ENCODE results near the gene BICC1.

Gene BICC1

DNA sequence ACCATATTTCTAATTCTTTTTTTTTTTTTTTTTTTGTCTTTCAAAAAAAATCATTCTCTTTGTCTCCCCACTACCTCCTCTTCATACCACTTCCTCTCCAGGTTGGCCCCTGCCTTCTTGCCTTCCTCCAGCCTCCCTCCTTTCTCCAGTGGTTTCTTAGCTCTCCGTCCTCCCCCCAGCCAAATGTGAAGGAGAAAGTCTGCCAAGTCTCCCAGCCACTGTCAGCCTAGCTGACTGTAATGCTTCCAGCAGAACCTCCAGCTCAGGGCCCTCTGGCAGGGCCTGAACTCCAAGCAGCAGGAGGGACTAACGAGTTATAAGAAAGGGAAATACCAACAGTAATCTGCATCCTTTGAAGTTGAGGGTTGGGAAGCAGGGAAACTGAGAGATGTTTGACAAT lies 35.5 kb upstream of the BICC1 start:
- no peak for TF ChIP-seq POLR2AphosphoS5 (IDR thresholded peaks at IDR 0.05; ENCODE audit: low read depth)
- TF ChIP-seq GABPA (IDR thresholded peaks at IDR 0.05; ENCODE audit: low read depth): no peak
- Histone ChIP-seq H3K4me3 (replicated peaks; ENCODE audit: insufficient read depth, low read length) (no peak overlapping the region), H3K27ac (replicated peaks) (no peak overlapping the region), H3K27me3 (ENCODE audit: insufficient read depth, poor library complexity, severe bottlenecking) (peaks cover 3% of the 10 kb centered on the region)
- no peak for DNase-seq (ENCODE audit: low read depth in 1 of 2, low spot score in 1 of 2)

DNA sequence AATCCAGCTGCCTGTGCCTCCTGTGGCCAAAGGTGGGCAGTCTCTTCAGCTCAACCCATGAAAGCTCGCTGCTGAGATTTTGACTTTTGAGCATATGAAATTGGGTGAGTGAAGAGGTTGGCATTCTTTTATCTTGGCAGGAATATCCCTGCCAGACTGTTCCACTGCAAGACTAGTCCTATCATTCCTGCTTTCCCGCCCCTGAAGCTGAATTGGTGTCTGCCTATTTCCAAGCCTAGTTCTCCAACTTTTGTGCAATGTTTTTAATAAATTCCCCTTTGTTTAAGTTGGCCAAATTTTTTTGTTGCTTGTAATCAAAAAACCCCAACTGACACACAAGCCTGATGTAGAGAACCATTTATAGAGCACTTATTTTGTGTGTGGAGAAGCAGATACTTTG lies 34.8 kb upstream of the BICC1 start:
- no peak overlapping the region for H3K27ac ChIP-seq (replicated peaks)
- no peak for TF ChIP-seq SPI1 (IDR thresholded peaks at IDR 0.05; ENCODE audit: borderline replicate concordance, low read depth)
- TF ChIP-seq, protein P1, sequence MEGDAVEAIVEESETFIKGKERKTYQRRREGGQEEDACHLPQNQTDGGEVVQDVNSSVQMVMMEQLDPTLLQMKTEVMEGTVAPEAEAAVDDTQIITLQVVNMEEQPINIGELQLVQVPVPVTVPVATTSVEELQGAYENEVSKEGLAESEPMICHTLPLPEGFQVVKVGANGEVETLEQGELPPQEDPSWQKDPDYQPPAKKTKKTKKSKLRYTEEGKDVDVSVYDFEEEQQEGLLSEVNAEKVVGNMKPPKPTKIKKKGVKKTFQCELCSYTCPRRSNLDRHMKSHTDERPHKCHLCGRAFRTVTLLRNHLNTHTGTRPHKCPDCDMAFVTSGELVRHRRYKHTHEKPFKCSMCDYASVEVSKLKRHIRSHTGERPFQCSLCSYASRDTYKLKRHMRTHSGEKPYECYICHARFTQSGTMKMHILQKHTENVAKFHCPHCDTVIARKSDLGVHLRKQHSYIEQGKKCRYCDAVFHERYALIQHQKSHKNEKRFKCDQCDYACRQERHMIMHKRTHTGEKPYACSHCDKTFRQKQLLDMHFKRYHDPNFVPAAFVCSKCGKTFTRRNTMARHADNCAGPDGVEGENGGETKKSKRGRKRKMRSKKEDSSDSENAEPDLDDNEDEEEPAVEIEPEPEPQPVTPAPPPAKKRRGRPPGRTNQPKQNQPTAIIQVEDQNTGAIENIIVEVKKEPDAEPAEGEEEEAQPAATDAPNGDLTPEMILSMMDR (IDR thresholded peaks at IDR 0.05; ENCODE audit: insufficient read depth, low read length): no peak
- no peak for TF ChIP-seq GABPA (IDR thresholded peaks at IDR 0.05; ENCODE audit: low read depth)
- TF ChIP-seq POLR2AphosphoS5 (IDR thresholded peaks at IDR 0.05; ENCODE audit: low read depth): no peak
- TF ChIP-seq, protein P2, sequence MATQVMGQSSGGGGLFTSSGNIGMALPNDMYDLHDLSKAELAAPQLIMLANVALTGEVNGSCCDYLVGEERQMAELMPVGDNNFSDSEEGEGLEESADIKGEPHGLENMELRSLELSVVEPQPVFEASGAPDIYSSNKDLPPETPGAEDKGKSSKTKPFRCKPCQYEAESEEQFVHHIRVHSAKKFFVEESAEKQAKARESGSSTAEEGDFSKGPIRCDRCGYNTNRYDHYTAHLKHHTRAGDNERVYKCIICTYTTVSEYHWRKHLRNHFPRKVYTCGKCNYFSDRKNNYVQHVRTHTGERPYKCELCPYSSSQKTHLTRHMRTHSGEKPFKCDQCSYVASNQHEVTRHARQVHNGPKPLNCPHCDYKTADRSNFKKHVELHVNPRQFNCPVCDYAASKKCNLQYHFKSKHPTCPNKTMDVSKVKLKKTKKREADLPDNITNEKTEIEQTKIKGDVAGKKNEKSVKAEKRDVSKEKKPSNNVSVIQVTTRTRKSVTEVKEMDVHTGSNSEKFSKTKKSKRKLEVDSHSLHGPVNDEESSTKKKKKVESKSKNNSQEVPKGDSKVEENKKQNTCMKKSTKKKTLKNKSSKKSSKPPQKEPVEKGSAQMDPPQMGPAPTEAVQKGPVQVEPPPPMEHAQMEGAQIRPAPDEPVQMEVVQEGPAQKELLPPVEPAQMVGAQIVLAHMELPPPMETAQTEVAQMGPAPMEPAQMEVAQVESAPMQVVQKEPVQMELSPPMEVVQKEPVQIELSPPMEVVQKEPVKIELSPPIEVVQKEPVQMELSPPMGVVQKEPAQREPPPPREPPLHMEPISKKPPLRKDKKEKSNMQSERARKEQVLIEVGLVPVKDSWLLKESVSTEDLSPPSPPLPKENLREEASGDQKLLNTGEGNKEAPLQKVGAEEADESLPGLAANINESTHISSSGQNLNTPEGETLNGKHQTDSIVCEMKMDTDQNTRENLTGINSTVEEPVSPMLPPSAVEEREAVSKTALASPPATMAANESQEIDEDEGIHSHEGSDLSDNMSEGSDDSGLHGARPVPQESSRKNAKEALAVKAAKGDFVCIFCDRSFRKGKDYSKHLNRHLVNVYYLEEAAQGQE (IDR thresholded peaks at IDR 0.05; ENCODE audit: insufficient replicate concordance, low read depth): no peak
- H3K4me3 ChIP-seq (replicated peaks; ENCODE audit: insufficient read depth, low read length): no peak overlapping the region
- peaks cover 3% of the 10 kb centered on the region for H3K27me3 ChIP-seq (ENCODE audit: insufficient read depth, poor library complexity, severe bottlenecking)
- DNase-seq (ENCODE audit: low read depth in 1 of 2, low spot score in 1 of 2): no peak

DNA sequence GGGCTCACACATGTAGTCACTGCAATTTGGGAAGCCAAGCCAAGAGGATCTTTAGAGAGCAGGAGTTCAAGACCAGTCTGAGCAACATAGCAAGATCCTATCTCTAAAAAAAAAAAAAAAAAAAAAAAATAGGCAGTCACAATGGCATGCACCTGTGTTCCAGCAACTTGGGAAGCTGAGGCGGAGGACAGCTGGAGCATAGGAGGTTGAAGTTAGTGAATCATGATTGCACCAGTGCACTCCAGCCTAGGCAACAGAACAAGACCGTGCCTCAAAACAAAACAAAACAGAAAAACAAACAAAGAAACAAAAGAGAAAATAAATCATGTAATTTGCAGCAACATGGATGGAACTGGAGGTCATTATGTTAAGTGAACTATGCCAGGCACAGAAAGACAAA lies 33.6 kb upstream of the BICC1 start:
- no peak for DNase-seq (ENCODE audit: low read depth in 1 of 2, low spot score in 1 of 2)
- TF ChIP-seq GABPA (IDR thresholded peaks at IDR 0.05; ENCODE audit: low read depth): no peak
- no peak for TF ChIP-seq POLR2AphosphoS5 (IDR thresholded peaks at IDR 0.05; ENCODE audit: low read depth)
- TF ChIP-seq, protein P1 (IDR thresholded peaks at IDR 0.05; ENCODE audit: insufficient read depth, low read length): no peak
- TF ChIP-seq, protein P2 (IDR thresholded peaks at IDR 0.05; ENCODE audit: insufficient replicate concordance, low read depth): no peak
- no peak for TF ChIP-seq SPI1 (IDR thresholded peaks at IDR 0.05; ENCODE audit: borderline replicate concordance, low read depth)
- Histone ChIP-seq H3K27me3 (ENCODE audit: insufficient read depth, poor library complexity, severe bottlenecking) (no peaks in the 10 kb centered on the region), H3K4me3 (replicated peaks; ENCODE audit: insufficient read depth, low read length) (no peak overlapping the region), H3K27ac (replicated peaks) (no peak overlapping the region)

DNA sequence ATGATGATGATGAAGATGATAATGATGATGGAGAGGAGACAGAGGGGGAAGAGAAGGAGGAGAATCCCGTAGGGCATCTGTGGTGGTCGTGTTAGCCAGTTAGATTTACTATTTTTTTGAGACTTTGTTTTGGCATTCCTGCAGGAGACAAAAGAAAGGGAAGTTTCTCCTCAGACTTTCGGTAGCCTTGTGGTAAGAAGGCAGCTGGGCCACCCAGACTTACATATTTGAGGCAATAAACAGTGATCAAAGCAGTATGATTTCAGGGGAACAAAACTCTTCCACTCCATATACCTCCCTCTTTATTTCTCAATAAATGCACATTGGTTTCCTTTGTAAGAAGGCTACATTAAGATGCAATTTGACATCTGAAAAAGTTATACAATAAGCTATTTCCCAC lies 32.4 kb upstream of the BICC1 start:
- Histone ChIP-seq H3K4me3 (replicated peaks; ENCODE audit: insufficient read depth, low read length) (no peak overlapping the region), H3K27ac (replicated peaks) (no peak overlapping the region), H3K27me3 (ENCODE audit: insufficient read depth, poor library complexity, severe bottlenecking) (no peaks in the 10 kb centered on the region)
- TF ChIP-seq, protein P2 (IDR thresholded peaks at IDR 0.05; ENCODE audit: insufficient replicate concordance, low read depth): no peak
- TF ChIP-seq SPI1 (IDR thresholded peaks at IDR 0.05; ENCODE audit: borderline replicate concordance, low read depth) (no peak), POLR2AphosphoS5 (IDR thresholded peaks at IDR 0.05; ENCODE audit: low read depth) (no peak), GABPA (IDR thresholded peaks at IDR 0.05; ENCODE audit: low read depth) (no peak)
- TF ChIP-seq, protein P1 (IDR thresholded peaks at IDR 0.05; ENCODE audit: insufficient read depth, low read length): no peak
- no peak for DNase-seq (ENCODE audit: low read depth in 1 of 2, low spot score in 1 of 2)

All from HL-60 (cell line).